CD4-positive, alpha-beta T cell treated with Interleukin-1 beta for 1 hour (primary cell): ENCODE data around the gene OR4K17.
"Not testable (repeated sequence)": the region's sequence is repeated elsewhere in the genome, so short reads cannot be mapped to it uniquely, and the experiment has no call there.

Source experiments
- DNase-seq, 2 donors: peaks; one replicate each; pipeline ENCODE4 v3.0.0-alpha.2; 2020 to 2022

The OR4K17 gene, protein sequence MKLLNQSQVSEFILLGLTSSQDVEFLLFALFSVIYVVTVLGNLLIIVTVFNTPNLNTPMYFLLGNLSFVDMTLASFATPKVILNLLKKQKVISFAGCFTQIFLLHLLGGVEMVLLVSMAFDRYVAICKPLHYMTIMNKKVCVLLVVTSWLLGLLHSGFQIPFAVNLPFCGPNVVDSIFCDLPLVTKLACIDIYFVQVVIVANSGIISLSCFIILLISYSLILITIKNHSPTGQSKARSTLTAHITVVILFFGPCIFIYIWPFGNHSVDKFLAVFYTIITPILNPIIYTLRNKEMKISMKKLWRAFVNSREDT

DNA sequence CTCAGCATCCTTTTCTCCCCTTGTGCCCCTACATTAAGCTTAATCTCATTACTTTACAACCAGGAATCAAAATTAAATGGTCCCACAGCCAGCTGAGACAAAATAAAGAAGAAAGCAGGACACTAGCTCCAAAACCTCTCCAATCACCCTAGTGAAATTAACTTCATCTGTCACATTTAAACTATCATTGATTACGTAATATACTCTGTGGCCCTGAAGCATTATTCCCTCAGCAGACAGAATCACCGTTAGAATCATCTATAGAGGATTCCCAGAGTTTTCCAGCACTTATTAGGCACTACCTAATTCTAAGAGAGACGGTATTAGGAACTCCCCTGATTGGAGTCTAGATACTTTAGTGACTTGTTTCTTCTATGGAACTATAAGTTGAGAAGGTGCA, at the start of gene OR4K17:
TSS of gene OR4K17 (plus strand) at position 302 of the 400 bp plus-strand sequence. CDS start 6,761 bp downstream, outside the sequence.
- DNase-seq, result no peak

DNA sequence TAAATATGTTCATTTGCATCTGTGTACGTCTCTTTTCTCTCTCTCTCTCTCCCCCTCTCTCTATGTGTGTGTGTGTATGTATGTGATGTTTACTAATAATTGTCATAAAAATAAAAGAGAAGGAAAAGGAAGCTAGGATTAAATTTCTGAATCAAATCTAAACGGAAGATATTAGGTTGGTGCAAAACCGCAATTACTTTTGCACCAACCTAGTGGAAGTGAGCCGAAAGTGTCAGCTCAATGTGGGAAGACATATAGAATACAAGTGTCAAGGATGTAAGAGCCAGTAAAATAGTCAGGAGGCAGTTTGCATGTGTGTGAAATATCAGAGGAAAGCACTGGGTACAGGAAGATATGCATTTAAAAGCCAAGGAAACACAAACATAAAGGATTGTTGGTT, 18.5 kb upstream of the OR4K17 start:
- DNase-seq, result no peak

GRCh38 chr14:20093442-20093841, 17.1 kb upstream of the OR4K17 start:
- no peak for DNase-seq

- DNase-seq, result not testable (repeated sequence)
These were observed 11.4 kb upstream of the OR4K17 start for GRCh38 chr14:20098926-20099770.

DNA sequence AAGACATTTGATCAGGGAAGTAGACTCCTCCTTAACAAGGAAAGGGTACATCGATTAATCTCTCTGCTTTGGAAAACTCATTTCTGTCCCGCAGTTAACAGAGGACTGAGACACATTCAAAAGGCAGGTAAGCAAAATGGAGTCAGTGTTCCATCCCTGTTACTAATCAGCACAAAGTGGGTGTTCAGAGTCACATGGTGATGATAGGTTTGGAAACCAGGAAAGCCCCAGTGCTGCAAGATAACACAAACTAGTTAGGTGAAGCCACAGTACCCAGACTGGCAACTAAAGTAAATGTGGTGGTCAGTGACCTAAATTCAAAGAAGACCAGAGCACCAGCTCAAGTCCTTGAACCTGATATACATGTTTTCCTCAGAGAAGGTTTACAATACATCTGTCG, 1.8 kb downstream of the OR4K17 start:
- no peak for DNase-seq

- no peak for DNase-seq
These were observed 6.2 kb downstream of the OR4K17 start for GRCh38 chr14:20116748-20117147.

GRCh38 chr14:20118795-20119194, 8.3 kb downstream of the OR4K17 start:
- no peak for DNase-seq

GRCh38 chr14:20138520-20138919, 28.0 kb downstream of the OR4K17 start, which contains the start of gene OR4N5:
OR4N5 (plus strand) TSS chr14:20138820; CDS start chr14:20143736, 4,916 bp downstream.
- DNase-seq, result no peak

DNA sequence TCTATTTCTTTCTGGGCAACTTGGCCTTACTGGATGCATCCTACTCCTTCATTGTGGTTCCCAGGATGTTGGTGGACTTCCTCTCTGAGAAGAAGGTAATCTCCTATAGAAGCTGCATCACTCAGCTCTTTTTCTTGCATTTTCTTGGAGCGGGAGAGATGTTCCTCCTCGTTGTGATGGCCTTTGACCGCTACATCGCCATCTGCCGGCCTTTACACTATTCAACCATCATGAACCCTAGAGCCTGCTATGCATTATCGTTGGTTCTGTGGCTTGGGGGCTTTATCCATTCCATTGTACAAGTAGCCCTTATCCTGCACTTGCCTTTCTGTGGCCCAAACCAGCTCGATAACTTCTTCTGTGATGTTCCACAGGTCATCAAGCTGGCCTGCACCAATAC, 33.4 kb downstream of the OR4K17 start:
- no peak for DNase-seq

- DNase-seq, result no peak
These were observed 34.3 kb downstream of the OR4K17 start for GRCh38 chr14:20144820-20145219.

DNA sequence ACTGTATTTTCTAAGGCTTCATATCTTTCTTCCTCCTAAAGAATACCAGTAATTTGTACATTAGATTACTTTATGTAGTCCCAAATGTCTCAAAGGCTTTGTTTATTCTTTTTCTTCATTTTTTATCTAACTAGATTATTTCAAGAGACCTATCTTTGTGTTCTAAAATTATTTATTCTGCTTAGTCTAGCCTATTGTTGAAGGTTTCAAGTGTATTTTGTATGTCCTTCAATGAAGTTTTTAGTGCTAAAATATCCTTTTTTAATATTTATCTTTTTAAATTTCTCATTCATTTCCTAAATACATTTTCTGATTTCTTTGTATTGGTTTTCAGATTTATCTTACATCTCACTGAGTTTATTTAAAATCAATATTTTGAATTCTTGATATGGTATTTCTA, 53.9 kb downstream of the OR4K17 start:
- no peak for DNase-seq

- no peak for DNase-seq
These were observed 56.6 kb downstream of the OR4K17 start for GRCh38 chr14:20167091-20167490.

DNA sequence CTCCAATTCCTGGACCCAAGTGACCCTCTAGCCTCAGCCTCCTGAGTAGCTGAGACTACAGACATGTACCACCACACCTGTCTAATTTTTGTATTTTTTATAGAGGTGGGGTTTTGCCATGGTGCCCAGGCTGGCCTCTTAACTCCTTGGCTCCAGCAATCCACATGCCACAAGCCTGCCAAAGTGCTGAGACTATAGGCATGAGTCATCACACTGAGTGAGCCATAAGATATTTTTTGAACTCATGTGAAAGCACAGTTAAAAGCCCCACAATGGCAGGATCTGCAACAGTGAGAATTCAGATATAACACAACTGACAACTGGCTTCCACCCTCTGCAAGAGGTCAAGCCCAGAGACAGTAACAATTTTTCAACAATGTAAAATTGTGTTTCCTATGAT, 59.3 kb downstream of the OR4K17 start:
- DNase-seq, result not testable (repeated sequence)
